ENCODE results near the gene CALML3. TPM values are rescaled to one million over a fixed set of nuclear protein-coding genes. Genes with fewer than 3 reads are reported as not detected.

The CALML3 gene
- total RNA-seq, 4 donors from 2014 or later, result 0.24 TPM; not detected in 3

- Histone ChIP-seq H3K4me1 (no peaks in the 10 kb centered on the region), H3K36me3 (no peaks in the 10 kb centered on the region), H3K27ac (no peak overlapping the region), H3K4me3 (replicated peaks in 1 of 3) (no peak overlapping the region), H3K9me3 (no peaks in the 10 kb centered on the region), H3K27me3 (no peaks in the 10 kb centered on the region)
- no peak for DNase-seq
- intact Hi-C loops (cut with DNase I), result no loop called here
- 88 to 94% methylated on average over 8 of the region's 8 CpGs for WGBS, 2 donors
- TF ChIP-seq POLR2A (IDR thresholded peaks at IDR 0.05) (no peak), CTCF (IDR thresholded peaks at IDR 0.05) (no peak)
Observed at GRCh38 chr10:5565205-5565545, 40.4 kb downstream of the CALML3 start.

DNA sequence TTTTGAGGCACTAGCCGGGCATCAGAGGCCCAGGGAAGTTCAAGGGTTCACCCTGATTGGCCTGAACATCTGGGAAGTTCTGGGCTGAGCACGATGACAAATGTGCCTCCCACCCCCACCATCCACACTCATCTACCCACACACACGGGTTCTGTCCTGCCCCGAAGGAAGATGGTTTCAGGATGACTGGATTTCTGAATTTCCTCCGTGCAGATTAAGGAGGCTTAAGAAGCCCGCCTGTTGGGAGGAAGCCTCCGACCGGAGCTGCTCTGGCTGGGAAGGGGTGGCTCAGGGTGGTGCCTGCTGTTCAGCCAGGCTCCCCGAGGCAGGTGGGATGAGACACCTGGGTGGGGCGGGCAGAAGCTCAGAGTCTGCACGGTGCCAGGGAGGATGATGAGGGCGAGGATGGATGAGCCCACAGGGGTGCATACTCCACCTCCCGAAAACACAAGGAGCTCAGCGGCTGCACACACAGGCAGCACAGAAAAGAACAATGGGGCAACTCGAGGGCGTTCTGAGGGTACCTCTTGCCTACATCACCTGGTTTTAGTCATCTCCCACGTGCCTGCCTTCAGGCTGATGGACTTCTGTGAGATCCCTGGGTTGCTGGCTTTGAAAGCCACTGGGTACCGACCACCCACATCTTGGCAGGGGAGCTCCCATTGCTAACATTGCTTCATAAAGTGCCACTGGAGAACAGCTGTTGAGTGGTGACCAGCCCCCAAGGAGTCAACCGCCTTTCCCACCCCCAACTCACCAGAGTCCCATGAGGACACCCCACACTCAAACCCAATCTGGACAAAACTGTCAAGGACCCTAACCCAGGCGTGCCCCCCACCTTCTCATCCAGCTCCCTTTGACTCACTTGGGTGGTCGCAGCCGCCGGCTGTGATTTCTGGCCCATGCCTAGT, 41.2 kb downstream of the CALML3 start:
- no peak overlapping the region for H3K27ac ChIP-seq
- H3K4me1 ChIP-seq, result no peaks in the 10 kb centered on the region
- TF ChIP-seq POLR2A (IDR thresholded peaks at IDR 0.05), result no peak
- no peak for TF ChIP-seq CTCF (IDR thresholded peaks at IDR 0.05)
- H3K4me3 ChIP-seq (replicated peaks in 1 of 3), result no peak overlapping the region
- intact Hi-C loops (cut with DNase I), result no loop called here
- no peaks in the 10 kb centered on the region for H3K27me3 ChIP-seq
- no peaks in the 10 kb centered on the region for H3K36me3 ChIP-seq
- H3K9me3 ChIP-seq, result no peaks in the 10 kb centered on the region
- WGBS, 2 donors, result 84 to 86% methylated on average over 16 to 23 of the region's 23 CpGs
- DNase-seq, result peak in 1 of 2 donors; percentile 0

- 89% methylated on average over 3 of the region's 3 CpGs for WGBS, 2 donors
- DNase-seq, result peak in 1 of 2 donors; percentile 1
- intact Hi-C loops (cut with DNase I), result no loop called here
Observed at GRCh38 chr10:5566614-5567013, 41.9 kb downstream of the CALML3 start.

GRCh38 chr10:5567477-5567876, 42.7 kb downstream of the CALML3 start:
- no peaks in the 10 kb centered on the region for H3K4me1 ChIP-seq
- H3K4me3 ChIP-seq (replicated peaks in 1 of 3), result no peak overlapping the region
- intact Hi-C loops (cut with DNase I), result no loop called here
- DNase-seq, result no peak
- no peaks in the 10 kb centered on the region for H3K36me3 ChIP-seq
- H3K27me3 ChIP-seq, result no peaks in the 10 kb centered on the region
- no peak overlapping the region for H3K27ac ChIP-seq
- no peak for TF ChIP-seq CTCF (IDR thresholded peaks at IDR 0.05)
- TF ChIP-seq POLR2A (IDR thresholded peaks at IDR 0.05), result no peak
- 94 to 96% methylated on average over 2 of the region's 2 CpGs for WGBS, 2 donors
- no peaks in the 10 kb centered on the region for H3K9me3 ChIP-seq

More at GRCh38 chr10:5566614-5567013, 41.9 kb downstream of the CALML3 start:
- Histone ChIP-seq H3K27ac (no peak overlapping the region), H3K9me3 (no peaks in the 10 kb centered on the region), H3K27me3 (no peaks in the 10 kb centered on the region), H3K4me3 (replicated peaks in 1 of 3) (no peak overlapping the region), H3K4me1 (no peaks in the 10 kb centered on the region), H3K36me3 (no peaks in the 10 kb centered on the region)
- no peak for TF ChIP-seq POLR2A (IDR thresholded peaks at IDR 0.05)
- TF ChIP-seq CTCF (IDR thresholded peaks at IDR 0.05), result no peak

DNA sequence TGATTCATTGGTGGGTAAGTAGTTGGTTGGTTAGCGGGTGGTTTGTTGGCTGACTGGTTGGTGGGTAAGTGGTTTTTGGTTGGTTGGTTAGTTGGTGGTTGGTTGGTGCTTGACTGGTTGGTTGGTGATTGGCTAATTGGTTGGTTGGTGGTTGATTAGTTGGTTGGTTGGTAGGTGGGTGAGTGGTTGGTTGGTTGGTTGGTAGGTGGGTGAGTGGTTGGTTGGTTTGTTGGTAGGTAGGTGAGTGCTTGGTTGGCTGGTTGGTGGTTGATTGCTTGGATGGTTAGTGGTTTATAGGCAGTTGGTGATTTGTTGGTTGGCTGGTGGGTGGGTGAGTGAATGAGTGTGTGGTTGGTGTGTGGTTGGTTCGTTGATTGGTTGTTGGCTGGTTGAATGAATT, 44.2 kb downstream of the CALML3 start:
- no peaks in the 10 kb centered on the region for H3K4me1 ChIP-seq
- no peaks in the 10 kb centered on the region for H3K36me3 ChIP-seq
- TF ChIP-seq POLR2A (IDR thresholded peaks at IDR 0.05), result no peak
- TF ChIP-seq CTCF (IDR thresholded peaks at IDR 0.05), result no peak
- intact Hi-C loops (cut with DNase I), result no loop called here
- no peaks in the 10 kb centered on the region for H3K9me3 ChIP-seq
- no peak overlapping the region for H3K27ac ChIP-seq
- no peaks in the 10 kb centered on the region for H3K27me3 ChIP-seq
- H3K4me3 ChIP-seq (replicated peaks in 1 of 3), result no peak overlapping the region
- WGBS, 2 donors, result 95 to 98% methylated on average over 2 of the region's 2 CpGs
- no peak for DNase-seq
